Muscle of back (tissue), 13 donors: ENCODE measurements around the gene ATP6V1A. TPM values are rescaled to one million over a fixed set of nuclear protein-coding genes. Genes with fewer than 3 reads are reported as not detected.

Experiments
- DNase-seq, 3 donors: peaks; one replicate each; pipeline versions ENCODE4 v3.0.0 to v3.0.0-alpha.2; 2013
- long read RNA-seq, 9 donors: transcript quantifications; one replicate each; lab custom pipeline, GENCODE V29; 2026
- polyA plus RNA-seq, 10 donors: library from polyadenylated mRNA; unstranded; fragments of 120-200 nt; gene quantifications; one replicate each; pipeline ENCODE4 v1.2.1, GENCODE V29; 2013; ENCODE audit not compliant: insufficient read length in 10 of 10

Gene ATP6V1A
- 10 to 100 TPM; 13.8 to 23.0 (median 18.3) TPM for polyA plus RNA-seq
- long read RNA-seq, donor 1 = 0 reads
- long read RNA-seq, donor 2, full-length matches to known transcripts = 3 of 3 reads
- long read RNA-seq, donor 2, partial matches to known transcripts = 0 of 3 reads
- long read RNA-seq, donor 2, other reads (novel, unspliced or antisense) = 0 of 3 reads
- long read RNA-seq, donor 3 = 0 reads
- long read RNA-seq, donor 4, full-length matches to known transcripts = 1 of 1 reads
- long read RNA-seq, donor 4, partial matches to known transcripts = 0 of 1 reads
- long read RNA-seq, donor 4, other reads (novel, unspliced or antisense) = 0 of 1 reads
- long read RNA-seq, donor 5 = 0 reads
- long read RNA-seq, donor 6, full-length matches to known transcripts = 3 of 3 reads
- long read RNA-seq, donor 6, partial matches to known transcripts = 0 of 3 reads
- long read RNA-seq, donor 6, other reads (novel, unspliced or antisense) = 0 of 3 reads
- long read RNA-seq, donor 7, full-length matches to known transcripts = 4 of 20 reads
- long read RNA-seq, donor 7, partial matches to known transcripts = 16 of 20 reads
- long read RNA-seq, donor 7, other reads (novel, unspliced or antisense) = 0 of 20 reads
- long read RNA-seq, donor 8 = 0 reads
- long read RNA-seq, donor 9 = 0 reads

DNA sequence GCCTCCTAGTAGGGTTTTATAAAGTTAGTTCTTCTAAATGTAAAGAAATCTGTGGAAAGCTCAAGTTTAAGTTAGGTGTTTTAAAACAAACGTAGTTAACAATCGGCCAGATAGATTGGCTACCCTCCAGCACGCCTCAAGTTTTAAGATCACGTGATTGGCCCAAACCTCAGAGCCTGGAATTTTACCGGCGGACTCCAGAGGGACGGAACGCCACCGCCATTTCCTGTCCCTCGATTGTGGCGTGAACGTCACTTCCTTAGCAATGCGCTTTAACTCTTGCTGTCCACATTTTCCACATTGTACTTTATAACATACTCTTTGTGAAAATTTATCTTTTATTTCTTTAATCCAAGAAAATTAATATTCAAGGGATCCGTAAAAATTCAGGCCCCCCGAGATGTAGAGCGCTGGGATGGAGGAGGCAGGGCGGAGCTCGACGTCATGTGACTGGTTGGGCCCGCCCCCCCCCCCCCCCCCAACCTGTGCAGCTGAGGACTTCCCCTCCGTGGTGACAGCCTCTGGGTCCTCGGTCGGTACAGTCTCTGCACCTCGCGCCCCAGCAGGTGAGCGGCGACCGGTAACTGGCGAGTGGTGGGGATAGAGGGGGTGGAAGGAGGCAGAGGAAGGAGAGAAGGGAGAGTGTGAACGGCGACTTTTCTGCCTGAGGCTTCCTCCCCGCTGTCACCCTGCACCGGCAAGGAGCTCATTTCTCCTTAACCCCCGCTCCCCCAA is at the start of gene ATP6V1A:
Gene ATP6V1A, plus strand, starts transcription at position 488 of the 735 bp plus-strand sequence. CDS start 31,719 bp downstream, outside the sequence.
- peak; percentile 97 to 98 (median 98) for DNase-seq

DNA sequence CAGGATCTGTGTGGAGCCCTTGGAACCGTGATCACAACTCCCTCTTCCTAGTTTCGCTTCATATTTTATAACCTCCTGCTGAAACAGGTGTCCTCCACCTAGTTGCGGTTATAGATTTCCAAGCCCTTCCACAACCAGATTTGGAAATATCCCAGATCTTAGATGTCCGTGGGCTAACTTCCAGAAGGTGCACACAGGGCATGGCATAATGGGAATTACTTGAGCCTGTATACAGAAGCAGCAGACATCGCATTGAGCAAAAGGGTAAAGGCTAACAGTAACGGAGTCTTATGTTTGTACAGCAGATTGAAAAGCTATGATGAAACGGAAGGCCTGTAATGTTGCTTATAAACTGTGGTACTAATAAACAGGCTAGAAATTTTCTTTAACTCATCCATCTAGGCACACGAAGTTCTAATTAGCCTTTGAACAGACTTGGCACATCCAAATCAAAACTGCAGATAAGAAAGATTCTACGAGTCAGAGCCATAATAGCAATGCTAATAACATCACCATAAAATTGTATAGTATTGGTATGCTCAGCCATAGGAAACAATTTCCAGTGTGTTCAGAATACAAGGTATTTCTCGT is 49.2 kb upstream of the ATP6V1A start:
- no peak for DNase-seq

DNA sequence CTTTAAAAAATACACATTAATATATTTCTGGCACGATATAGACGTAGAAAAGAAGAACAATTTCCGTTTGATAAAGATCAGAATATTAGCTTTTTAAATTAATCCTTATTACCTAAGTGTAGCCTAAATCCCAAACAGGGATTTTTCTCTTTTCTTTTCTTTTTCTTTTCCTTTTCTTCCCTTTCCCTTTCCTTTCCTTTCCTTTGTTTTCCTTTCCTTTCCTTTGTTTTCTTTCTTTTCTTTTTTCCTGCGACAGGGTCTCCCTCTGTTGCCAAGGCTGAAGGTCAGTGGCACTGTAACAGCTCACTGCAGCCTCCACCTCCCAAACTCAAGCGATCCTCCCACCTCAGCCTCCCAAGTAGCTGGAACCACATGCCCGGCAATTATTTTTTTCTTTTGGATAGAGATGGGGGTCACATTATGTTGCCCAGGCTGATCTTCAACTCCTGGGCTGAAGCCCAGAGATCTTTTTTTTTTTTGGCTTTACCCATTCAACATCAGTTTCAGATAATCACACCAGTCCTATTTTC is 48.6 kb upstream of the ATP6V1A start:
- DNase-seq = no peak

DNA sequence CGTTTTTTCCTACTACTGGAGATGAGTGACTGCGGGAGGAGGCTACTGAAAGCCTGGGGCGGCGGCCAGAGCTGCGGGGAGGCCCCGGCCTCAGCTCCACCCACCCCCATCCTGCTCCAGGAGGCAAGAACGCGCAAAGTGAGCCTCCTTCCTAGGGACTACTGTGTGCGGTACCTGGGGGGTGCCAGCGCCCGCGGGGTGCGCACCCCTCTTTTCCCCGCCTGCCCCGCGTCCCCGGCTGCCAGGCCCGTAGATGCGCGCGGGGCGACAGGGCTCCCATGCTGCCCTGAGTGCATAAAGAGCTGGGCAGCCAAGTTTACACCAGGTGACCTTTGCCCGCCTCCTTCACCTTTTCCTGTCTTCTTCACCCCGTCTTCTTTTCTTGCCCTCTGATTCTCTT is 47.9 kb upstream of the ATP6V1A start:
- peak in 1 of 3 donors; percentile 50 for DNase-seq

DNA sequence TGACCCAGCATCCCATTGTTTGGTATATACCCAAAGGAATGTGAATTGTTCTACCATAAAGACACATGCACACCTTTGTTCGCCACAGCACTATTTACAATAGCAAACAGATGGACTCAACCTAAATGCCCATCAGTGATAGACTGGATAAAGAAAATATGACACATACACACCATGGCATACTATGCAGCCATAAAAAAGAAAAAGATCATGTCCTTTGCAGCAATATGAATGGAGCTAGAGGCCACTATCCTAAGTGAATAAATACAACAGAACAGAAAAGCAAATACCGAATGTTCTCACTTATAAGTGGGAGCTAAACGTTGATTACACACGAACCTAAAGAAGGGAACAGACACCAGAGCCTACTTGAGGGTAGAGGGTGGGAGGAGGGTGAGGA is 39.0 kb upstream of the ATP6V1A start:
- DNase-seq = no peak

DNA sequence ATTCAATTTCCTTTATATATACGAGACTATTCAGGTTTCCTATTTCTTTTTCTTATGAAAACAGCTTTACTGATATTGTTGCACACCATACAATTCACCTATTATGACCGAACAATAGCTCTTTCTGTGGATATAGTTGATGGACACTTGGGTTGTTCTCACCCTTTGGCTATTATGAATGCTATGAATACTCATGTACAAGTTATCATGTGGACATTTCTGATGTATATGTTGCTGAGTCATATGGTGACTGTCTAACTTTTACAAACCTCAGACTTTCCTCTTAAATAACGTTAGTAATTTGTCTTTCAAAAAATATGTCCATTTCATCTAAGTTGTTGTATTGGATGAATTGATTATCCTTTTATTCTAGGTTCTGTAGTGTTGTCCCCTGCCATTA is 34.7 kb upstream of the ATP6V1A start:
- no peak for DNase-seq

DNA sequence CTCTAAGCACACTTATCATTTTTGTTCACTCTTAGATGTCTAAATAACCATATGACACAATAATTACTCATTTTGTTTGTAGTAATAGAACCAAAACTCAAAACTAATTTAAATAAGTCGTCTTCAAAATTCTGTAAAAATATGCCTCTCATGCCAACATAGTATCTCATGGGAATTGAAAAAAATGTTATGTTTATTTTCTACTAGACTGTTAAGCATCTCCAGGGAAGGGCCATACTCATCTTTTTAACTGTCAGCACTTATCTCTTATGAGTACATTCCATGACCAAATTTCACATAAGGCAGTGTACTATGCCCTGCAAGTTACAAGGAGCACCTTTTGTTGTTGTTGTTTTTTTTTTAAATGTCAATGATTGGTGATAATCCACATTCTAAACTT is 32.1 kb upstream of the ATP6V1A start:
- DNase-seq = no peak

DNA sequence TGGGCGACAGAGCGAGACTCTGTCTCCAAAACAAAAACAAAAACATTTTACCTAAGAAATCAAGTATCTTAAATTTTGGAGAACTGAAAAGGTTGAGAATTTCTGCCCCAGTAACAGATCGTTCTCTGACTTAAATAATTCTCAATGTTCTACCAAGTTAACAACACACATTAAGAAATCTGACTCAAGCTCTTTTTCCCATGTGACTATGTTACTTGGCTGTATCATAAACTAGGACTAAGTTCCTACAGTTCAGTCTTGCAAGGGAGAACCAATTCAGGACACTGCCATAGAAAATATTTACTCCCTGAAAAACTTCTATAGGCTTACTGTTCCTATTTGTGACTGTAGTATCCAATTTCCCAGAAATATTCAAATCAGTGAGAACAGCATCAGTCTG is 29.5 kb upstream of the ATP6V1A start:
- no peak for DNase-seq

DNA sequence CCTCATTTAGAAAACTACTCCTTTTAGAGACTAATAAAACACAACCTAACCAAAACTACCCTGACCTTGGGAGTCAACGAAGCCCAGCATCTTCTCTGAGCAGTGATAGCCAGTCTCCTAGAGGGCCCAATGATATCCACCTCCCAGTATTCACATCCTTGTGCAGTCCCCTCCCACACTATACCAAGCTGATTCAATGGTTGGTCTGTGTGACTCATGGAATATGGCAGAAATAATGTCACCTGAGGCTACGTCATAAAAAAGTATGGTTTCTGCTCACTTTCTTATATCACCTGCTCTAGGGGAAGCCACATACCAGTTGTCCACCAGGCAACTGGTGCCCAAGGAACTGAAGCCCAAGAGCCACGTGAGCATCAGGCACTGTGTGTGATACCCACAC is 29.0 kb upstream of the ATP6V1A start:
- no peak for DNase-seq

DNA sequence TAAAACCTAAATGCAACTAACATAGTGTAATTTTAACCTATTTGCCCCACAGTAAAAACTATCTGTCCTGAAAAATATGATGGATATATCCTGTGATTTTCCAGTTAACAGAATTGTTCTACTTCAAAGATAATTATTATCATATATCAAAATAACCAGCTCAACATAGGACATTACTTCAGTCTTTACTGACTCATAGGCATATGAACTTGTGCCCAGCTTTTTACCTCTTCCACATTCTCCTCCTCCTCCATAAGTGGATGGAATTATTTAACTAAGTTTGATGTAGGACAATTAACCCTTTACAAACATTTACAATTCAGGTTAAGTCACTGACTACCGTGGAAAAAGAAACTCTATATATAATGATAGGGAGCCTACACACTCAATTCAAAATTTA is 27.5 kb upstream of the ATP6V1A start:
- no peak for DNase-seq

DNA sequence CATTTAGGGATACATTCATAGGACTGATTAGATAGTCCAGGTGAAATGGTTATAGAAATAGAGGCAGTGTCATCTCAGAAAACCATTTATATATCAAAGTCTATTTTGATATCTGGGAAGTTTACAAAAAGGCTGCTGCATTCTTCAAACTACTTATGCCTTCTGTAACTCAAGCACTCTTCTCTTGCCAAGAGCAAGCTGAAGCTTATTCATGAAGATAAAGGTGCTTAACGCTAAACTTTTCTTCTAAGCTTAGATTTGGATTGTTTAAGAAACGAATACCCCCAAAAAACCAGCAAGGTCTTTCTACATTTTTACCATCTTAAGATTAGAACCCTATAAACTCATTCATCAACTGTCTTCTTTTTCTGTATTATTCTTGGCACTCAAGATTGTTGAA is 27.1 kb upstream of the ATP6V1A start:
- DNase-seq = no peak

DNA sequence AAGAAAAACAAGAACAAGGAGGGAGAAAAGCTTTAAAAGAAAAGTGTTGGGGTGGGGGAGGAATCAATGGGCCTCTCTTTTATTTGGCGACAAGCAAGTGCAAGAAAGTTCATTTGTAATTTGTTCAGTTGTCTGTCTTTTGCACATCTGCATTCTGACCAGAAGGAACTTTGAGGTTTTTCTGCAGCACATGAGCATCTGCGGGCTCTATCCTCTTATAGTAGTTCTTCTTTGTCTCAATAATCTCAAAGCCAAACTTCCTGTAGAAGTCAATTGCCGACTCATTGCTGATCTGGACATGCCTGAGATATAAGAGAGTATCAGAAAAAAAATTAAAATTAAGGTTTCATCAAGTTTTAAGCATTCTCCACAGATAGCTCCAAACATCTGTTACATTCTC is 25.2 kb upstream of the ATP6V1A start:
- no peak for DNase-seq

DNA sequence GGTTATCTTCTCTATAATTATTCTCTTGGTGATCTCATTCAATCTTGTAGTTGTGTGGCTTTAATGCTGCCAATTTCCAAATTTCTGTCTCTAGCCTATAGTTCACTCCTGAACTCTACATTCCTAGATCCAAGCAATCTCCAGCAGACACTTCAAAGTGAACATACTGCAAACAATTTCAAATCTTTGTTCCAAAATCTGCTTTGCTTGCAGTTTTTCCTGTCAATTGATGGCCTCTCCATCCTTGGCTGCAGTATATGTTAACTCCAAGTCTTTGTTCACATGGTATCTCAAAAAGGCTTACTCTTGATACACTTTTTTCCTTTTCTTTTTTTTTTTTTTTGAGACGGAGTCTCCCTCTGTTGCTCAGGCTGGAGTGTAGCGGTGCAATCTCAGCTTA is 18.2 kb upstream of the ATP6V1A start:
- no peak for DNase-seq

DNA sequence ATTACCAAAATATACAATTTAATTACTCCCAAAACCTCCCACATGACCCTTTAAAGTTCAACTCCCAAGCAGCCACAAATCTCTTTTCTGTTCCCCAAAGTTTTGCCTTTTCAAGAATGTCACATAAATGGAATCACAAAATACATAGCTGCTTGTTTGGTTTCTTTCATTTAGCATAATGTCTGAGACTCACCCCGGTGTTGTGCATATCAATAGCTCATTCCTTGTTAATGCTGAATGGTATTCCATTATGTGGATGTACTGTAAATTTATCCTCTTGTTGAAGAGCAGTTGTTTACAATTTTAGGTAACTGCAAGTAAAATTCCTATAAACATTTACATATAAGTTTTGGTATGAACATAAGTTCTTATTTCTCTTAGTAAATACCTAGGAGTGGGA is 16.3 kb upstream of the ATP6V1A start:
- DNase-seq = no peak

DNA sequence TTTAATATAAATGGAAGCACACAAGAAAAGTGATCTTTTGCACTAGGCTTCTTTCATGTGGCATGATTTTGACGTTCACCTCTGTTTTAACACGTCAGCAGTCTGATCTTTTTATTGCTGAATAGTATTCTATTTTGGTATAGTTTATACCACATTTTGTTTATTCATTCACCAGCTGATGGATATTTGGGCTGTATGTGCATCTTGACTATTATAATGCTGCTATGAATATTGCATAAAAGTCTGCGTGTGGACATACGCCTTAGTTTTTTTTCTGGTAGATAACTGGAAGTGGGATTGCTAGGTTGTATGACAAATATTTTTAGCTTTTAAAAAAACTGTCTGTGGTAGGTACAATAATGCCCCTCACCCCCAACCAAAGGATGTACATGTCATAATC is 15.1 kb upstream of the ATP6V1A start:
- DNase-seq = no peak

DNA sequence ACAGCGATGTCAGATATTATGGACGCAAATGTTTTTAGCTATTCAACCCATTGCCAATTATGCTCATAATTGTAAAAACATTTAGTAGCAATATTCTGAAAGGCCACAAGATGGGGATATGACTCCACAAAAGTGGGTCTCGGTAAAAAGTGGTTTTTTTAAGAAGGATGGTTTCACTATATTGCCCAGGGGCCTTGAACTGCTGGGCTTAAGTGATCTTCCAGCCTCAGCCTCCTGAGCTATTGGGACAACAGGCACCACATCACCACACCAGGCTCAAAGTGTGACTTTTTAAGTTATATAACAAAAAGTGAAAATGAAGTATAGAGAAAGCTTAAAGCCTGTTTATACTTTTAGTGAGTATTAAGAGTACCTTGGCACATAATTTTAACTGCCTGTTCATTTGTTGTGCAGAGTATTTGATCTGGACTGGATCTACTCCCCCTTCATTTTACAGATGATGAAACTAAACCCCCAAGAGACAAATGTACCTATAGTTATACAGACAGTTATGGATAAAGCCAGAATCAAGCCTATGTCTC is 10.2 kb upstream of the ATP6V1A start:
- peak; percentile 62 to 85 (median 74) for DNase-seq

DNA sequence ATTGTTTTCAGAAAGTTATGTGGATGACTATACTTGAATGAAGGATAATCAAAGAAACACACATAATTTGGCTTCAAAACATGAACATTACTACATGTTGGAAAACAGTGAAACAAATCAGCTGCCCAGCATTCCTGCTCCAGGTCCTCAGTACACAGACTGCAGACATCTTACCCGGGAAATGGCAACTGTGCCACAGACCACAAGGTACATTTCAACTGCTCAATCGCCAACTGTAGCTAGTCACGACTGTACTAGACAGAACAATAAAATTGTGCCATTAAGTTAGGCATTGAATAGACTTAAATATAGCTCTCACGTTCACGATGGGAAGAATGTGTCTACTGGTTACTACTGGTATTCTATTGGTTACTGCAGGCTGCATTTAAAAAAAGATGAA is 5.7 kb upstream of the ATP6V1A start:
- no peak for DNase-seq

DNA sequence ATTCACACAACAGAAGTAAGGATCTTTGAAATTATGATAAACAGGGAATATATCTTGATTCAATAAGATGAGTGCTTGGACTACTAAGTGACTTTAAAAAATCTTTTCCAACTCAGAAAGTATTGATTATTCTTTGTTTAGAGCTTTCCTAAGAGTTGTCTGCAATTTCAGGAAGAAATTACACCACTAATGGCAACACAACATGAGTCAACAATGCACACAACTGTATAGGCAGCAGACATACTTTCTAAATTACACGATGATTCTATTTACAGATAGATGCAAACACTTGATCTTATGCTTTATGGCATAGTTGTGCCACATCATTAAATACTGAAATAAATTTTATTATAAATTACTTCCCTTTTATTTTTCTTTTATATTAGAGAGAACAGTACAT is 5.2 kb upstream of the ATP6V1A start:
- no peak for DNase-seq

DNA sequence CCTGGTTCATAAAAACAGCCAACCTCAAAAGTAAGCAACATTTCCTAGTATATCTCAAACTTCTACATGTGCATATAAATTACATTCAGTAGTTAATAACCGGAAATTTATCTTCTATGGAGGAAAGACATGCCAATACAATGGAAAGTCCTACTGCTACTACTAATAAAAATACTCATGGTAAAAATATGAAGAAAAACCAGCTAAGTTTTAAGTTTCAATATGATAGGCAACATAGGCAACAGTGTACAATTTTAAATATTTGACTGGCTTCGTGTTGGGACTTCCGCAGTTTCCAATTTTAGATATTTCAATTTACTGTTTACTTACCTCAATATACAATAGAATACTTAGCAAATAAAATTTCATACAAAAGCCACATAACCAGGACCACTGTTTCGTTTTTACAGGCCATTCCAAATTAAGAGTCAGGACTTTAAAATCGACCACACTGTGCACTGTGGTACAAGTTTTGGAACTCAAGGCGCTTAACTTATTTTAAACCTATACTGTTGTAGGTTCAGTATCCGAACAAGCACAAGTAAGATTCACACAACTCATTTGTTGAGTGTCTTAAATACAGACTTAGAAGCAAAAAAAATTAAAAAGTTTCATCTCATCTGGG is 3.7 kb upstream of the ATP6V1A start:
- DNase-seq = no peak

DNA sequence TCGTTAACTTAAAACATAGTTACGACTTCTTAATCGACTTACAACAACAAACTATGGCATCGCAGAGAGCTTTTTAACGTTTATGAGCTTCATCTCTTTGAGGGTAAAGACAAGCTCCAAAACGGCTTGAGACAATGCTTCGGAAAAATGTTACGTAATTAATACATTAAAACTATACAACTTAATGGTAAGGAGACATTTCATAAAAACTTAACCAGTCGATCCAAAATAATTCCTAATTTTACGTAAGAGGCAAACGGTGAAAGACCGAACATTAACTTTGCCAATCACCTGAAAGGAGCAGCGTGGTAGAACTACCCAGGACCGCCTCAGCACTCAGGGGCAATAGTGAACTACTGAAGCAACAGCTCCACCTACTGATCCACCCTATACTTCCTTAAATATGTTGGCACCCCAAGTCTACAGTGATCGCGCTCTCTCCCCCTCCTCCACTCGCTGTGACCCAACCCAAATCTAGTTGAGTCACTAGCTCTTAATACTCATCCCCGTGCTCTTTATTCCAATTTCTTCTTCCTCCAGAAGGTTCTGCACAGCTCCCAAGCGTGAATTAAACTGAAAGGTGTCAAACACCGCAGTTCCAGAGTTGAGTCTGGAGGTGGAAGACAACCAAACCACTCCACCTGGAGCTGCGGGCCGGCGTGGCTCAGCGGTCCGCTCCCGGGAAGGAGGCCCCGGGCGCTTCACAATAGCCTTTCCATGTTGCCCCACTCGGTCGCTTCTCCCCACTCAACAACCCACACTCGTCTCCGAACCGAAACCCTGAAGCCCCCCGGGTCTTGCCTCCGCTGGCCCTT is 1.7 kb upstream of the ATP6V1A start:
- DNase-seq = peak; percentile 86 to 94 (median 87)
